ENCODE data around the gene KRT77.
"Not testable (repeated sequence)": the region's sequence is repeated elsewhere in the genome, so short reads cannot be mapped to it uniquely, and the experiment has no call there.

KRT77 gene

GRCh38 chr12:52721838-52722470 lies 18.6 kb upstream of the KRT77 start:
- DNase-seq: no peak

DNA sequence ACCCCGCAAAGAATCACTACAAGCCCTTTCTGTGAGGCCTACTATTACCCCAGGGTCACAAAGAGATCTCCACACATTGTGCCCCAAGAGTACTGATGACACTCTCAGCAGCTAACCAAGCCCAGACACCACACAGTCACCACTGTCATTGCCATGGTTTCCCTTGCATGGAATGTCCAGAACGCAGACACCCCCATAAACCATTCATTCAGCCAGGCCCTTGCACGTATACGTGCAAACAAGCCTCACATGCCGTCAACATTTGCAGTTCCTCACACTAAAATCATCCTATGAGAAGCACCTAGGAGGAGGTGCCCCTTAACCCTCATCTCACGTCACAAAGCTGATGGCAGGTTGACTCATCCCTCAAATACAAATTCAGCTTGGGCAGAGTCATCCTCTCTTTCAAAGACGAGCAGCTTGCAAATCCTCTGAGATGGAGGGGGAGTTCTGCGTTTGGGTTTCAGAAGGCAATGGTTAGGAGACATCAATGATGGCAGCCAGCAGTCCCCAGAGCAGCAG lies 17.1 kb upstream of the KRT77 start:
- no peak for DNase-seq

GRCh38 chr12:52716061-52716460 lies 12.7 kb upstream of the KRT77 start:
- no peak for DNase-seq

DNA sequence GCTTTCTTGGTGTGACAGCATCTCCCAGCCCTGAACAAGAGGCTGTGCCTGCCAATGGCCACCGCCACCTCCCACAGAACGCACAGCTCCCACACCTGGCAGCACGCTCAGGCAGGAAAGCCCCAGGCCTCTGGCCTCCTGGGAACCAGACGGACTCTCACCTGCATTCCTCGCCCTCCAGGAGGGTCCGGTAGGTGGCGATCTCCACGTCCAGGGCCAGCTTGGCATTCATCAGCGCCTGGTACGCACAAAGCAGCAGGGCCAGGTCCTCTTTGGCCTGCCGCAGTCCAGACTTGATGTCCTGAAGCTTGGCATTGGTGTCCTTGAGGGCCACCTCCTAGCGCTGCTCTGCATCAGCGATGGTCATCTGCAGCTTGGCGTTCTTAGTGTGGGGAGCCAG lies 12.1 kb upstream of the KRT77 start:
- no peak for DNase-seq

DNA sequence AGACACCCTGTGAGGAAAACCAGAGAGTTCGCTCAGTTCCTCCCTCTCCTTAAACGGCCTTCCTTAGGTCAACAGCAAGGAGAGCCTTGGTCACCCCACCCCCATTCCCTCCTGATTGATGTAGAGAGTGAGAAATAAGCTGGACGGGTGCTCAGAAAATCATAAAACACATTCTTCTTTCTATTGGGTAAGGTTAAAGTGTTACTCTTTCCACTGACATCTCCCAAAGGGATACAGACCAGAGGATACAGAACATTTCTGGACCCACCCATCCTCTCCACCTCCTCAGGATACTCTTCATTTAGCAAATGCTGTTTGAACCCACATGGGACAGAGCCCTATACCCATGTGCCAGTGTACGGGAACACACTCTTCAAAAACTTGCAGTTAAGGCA lies 11.6 kb upstream of the KRT77 start:
- no peak for DNase-seq

DNA sequence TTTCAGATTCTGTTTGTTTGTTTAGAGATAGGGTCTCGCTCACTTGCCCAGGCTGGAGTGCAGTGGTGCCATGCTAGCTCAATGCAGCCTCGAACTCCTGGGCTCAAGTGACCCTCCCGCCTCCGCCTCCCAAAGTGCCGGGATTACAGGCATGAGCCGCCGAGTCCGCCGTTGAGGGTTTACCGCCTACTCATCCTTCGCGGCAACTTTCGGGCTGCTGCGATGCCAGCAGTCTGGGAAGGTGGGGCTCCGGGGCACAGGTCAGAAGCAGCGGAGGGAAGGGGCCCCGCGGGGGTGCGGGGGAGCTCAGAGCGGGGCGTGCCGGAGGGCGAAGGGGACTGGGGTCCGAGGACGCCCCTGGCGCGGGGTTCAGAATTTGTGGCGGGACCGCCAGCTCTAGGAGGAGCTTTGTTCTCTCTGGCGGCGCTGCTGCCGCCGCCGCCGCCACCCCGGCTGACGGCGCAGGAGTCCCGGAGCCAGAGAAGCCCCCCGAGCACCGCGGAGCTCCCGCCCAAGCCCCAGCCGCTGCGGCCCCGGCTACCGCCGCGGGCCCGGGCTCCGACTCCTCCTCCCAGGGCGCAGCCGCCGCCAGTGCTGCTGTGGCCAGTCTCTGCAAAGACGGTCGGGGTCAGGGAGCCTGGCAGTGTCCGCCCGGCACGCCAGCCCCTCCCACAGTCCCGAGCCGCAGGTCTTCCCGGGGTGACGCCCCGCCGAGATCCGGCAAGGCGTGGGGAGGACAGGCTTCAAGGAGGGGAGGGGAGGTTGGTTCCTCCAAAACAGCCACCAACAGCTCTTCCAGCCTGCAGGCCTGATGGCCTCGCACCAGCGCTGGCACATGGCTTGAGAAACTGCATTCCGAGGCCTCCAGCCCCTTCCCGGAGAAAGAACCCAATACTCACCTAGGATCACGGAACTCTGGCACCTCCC lies 10.9 kb upstream of the KRT77 start:
- no peak for DNase-seq

- not testable (repeated sequence) for DNase-seq
Measured at GRCh38 chr12:52712122-52712521, 8.8 kb upstream of the KRT77 start.

GRCh38 chr12:52710730-52711129 lies 7.4 kb upstream of the KRT77 start:
- DNase-seq: no peak

DNA sequence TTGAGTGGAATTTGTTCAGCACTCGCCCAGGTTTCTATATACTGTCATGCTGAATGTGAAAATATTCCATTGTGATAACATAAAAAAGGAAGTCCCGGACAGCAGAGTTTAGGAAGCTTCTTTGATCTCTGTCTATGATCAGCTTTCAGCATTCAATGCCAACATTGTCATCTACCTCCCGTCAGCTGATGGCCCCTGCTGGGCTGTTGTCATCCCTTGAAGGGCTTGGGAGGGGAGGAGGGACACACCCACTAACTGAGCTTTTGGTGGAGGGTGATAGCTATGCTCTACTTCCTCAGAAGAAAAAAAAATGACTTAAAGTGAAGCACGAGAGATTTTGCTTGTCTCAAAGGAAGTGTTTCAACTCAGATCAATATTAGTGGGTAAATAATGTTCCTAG lies 4.7 kb upstream of the KRT77 start:
- DNase-seq: no peak

GRCh38 chr12:52704464-52704863 lies 1.1 kb upstream of the KRT77 start:
- DNase-seq: no peak

DNA sequence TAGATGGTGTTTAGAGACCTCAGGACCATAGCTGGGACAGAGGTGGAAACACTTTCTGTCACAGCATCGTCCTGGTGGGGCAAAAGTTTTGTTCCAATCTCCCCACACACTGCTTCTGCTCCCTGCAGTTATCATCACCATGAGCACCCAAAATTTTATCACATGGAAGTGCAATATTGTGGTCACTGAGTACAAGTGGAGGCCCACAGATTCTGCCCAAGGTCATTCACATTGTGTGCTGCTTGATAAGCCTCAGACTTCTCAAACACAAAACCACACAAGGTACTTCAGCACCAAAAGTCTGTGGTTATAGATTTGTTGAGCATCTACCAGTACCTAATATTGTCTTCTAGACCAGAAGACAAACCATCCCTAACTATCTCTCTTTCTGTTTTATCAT lies 554 bp upstream of the KRT77 start:
- no peak for DNase-seq

DNA sequence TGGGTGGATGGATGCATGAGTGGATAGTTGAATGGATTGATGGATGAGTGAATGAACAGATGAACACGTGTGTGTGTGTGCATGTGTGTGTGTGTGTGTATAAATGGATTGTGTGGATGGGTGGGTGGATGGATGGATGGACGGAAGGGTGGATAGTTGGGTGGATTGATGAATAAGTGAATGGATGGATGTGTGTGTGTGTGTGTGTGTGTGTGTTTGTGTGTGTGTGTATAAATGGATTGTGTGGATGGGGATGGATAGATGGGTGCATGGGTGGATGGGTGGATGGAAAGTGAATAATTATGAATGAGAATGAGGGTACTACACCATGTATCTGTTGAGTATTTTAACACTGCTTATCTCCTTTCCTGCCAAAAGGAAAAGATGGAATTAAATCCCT lies 986 bp downstream of the KRT77 start:
- no peak for DNase-seq

DNA sequence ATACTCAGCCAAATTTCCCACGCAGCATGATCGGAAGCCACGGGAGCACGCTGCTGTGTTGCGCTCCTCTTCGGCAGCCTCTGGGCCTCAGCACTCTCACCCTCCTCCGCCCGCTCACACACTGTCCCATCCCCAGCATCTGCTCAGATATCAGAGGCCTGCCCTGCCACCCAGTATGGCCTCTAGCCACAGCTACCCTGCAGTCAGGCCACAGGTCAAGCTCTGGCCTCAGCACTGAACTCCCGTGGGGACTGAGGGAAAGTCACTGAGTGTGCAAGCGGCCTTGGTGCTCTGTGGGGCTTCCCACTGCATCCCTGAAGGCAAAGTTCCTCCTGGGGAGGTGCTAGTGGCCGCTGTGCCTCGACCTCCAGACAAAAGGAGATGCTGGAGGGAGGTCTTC lies 2.0 kb downstream of the KRT77 start:
- DNase-seq: no peak

DNA sequence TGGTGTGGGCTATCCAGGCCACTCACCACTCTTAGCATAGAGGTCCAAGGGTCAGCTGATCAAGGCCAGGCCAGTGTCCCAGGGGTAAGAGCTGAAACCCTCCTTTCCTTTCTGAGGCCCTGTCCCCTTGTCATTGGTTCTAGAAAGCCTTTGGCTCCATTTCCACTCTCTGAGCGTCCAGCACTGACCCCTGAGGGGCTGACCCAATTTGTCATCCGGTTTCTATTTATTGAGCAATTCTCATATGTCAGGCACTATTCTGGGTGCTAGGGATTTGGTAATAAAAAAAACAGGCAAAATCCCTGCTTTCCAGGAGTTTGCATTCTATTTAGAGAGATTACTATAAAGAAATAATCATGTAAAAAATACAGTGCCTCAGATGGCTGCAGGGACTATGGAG lies 3.4 kb downstream of the KRT77 start:
- DNase-seq: no peak

GRCh38 chr12:52699373-52699772 lies 4.0 kb downstream of the KRT77 start:
- DNase-seq: no peak

DNA sequence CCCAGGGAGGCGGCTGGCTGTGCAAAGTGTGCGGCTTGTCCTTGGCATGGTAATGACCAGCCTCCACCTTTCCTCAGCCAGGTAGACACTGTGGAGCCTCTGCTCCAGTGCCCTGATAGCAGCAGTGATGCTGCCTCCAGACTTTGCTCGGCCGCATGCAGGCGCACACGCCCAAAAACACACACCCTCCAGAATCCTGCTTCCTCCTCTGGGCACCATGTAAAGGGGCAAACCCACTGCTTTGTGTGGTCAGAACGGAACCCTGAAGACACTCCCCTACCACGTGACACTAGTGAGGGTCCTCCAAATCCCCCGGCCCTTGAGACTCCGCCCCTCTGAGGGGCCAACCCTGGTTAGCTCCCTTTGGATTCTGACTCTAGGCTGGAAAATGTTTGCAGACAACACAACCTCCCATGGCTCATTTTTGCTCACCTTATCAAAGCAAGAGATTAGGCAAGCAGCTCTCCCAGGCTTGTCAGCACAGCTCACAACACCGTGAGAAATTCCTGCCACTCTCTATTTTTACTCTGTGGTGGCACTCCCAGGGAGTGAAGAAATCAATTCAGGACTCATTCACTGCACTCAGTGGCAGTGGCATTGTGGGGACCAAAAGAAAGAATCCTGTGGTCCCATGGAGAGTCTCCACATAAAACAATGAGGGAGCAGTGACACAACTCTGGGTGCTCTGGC lies 4.5 kb downstream of the KRT77 start:
- no peak for DNase-seq

GRCh38 chr12:52697058-52697582 lies 6.2 kb downstream of the KRT77 start:
- DNase-seq: no peak

GRCh38 chr12:52696588-52696987 lies 6.7 kb downstream of the KRT77 start:
- no peak for DNase-seq

GRCh38 chr12:52695039-52695438 lies 8.3 kb downstream of the KRT77 start:
- DNase-seq: no peak

DNA sequence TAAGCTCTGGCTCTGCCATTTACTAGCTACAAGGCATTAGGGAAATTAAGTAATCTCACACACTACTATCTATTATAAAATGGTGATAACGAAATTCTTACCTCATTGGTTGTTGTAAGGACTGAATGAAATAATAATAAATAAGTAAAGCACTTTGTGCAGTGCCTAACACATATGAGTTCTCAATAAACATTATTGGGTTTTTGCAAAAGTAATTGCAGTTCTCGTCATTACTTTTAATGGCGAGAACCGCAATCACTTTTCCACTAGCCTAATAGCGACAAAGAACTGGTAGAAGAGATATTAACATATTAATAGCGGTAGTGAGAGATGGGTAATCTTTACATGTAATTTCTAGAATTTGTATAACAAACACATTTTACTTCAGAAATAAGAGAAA lies 9.2 kb downstream of the KRT77 start:
- no peak for DNase-seq

DNA sequence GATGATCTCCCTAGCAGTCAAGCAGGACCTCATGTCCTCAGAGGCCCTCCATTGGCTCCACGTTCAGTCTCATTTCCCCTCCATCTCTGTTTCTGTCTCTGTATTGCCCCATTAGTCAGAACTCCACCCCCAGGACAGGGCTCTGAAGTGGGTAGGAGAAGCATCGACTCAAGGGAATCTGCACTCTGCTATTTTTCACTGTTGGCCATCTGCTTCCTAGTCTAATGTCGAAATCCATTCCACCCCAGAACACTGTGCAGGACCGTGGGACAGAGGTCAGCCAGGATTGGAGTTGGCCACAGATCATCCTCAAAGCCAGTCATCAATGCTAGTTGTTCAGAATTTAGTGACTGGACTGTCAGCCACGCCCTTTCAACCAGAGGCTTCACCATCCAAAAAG lies 10.1 kb downstream of the KRT77 start:
- DNase-seq: no peak

- DNase-seq: no peak
Measured at GRCh38 chr12:52692254-52692653, 11.1 kb downstream of the KRT77 start.

GRCh38 chr12:52691841-52692150 lies 11.5 kb downstream of the KRT77 start:
- DNase-seq: no peak

All from NCI-H1092 treated with DMSO at 0.1 percent for 48 hours (cell line).